GM19397 (cell line): ENCODE data around the gene LRRC8C.

Source experiments
- ATAC-seq: cut with Tn5 transposase; IDR thresholded peaks from one replicate; pipeline ENCODE4 v1.9.1; 2021; ENCODE audit warnings: mild to moderate bottlenecking, moderate library complexity; ENCODE audit not compliant: unreplicated experiment

The LRRC8C gene

GRCh38 chr1:89761338-89761737 is 128.4 kb downstream of the LRRC8C start:
- no peak for ATAC-seq

- no peak for ATAC-seq
Observed at GRCh38 chr1:89761901-89762300, 129.0 kb downstream of the LRRC8C start.

GRCh38 chr1:89762386-89762778 is 129.5 kb downstream of the LRRC8C start:
- ATAC-seq: no peak

- ATAC-seq: peak; percentile 99
Observed at GRCh38 chr1:89762779-89763648, 130.1 kb downstream of the LRRC8C start.

GRCh38 chr1:89763649-89763986 is 130.7 kb downstream of the LRRC8C start:
- no peak for ATAC-seq

GRCh38 chr1:89765774-89766173 is 132.9 kb downstream of the LRRC8C start:
- ATAC-seq: no peak

GRCh38 chr1:89767618-89768017 is 134.7 kb downstream of the LRRC8C start:
- no peak for ATAC-seq
